NCI-H2227 treated with DMSO at 0.1 percent for 48 hours (cell line): ENCODE results near the gene ZNF878.

Experiments used
- DNase-seq: peaks from one replicate; lab custom pipeline; 2025; lab: John Stamatoyannopoulos, UW

The ZNF878 gene

GRCh38 chr19:12034620-12035019 lies 18.1 kb downstream of the ZNF878 start:
- DNase-seq = no peak

- no peak for DNase-seq
These were observed 18.6 kb downstream of the ZNF878 start for GRCh38 chr19:12034198-12034597.

DNA sequence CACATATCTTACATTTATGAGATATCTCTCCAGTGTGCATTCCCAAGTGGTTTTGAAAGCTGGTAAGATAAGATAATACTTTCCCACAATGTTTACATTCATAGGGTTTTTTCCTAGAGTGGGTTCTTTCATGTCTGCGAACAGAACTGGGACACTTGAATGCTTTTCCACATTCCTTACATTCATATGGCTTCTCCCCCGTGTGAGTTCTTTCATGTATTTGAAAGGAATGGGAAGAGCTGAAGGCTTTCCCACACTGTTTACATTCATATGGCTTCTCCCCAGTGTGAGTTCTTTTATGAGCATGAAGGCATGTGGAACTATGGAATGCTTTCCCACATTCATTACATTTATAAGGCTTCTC lies 37.0 kb downstream of the ZNF878 start:
- no peak for DNase-seq

GRCh38 chr19:12015015-12015752 lies 37.6 kb downstream of the ZNF878 start:
- no peak for DNase-seq

DNA sequence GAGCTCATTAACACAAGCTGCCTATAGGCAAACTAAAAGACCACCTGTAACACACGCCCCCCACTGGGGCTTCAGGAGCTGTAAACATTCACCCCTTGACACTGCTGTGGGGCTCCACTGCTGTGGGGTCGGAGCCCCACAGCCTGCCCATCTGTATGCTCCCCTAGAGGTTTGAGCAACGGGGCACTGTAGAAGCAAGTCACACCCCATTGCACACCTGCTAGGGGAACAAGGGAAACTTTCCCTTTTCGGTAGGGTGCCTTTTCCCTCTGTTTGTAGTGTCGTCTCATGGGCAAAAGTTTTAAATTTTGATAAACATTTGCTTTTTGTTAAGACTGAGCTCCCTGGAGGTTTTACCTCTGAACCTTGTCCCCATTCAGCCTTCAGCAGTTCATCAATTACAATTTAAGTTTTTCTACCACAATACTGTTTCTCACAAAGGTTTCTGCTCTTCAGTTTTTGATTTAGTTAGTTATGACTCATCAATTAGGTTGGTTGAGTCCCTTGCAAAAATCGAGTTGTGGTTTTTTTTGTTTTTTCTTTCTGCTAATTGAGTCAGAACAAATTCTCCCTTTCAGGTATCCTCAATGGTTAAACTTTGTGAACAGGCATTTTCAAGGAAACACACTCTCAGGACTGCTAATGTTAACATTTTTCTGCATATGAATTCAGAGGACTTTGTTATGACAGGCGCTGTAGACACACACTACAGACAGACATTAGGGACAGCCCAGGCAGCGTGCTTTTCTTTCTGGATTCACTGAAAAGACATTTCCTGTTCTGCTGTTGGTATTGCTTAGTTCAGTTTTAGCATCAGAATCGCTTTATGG lies 52.4 kb downstream of the ZNF878 start:
- DNase-seq = no peak

DNA sequence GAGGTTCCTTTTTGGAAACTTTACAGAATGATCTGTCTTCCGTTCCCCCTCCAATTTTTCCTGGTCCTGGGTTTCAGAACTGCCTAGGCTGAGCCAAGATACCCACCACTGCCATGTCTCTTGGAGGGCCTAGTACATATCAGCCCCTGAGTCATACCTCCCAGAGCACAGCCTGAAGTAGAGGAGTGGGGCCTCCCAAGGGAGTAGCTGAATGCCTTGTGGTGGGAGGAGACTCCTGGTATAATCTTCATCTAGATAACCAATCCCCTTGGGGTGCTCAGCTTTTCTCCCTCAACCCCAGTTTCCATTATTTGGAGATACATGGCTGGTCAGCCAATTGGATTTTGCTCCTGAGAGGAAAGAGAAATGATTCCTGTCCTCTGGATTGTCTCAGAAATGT lies 57.6 kb downstream of the ZNF878 start:
- no peak for DNase-seq
